Endothelial cell (in vitro differentiated cells): ENCODE measurements around the gene TFAP2D. TPM values are rescaled to one million over a fixed set of nuclear protein-coding genes. Genes with fewer than 3 reads are reported as not detected.

Experiments used
- DNase-seq: peaks from one replicate; pipeline ENCODE4 v3.0.0; 2021; ENCODE audit warnings: low spot score
- H3K27ac Mint-ChIP-seq: one replicate; pipeline ENCODE4 v1.8.0; 2021; ENCODE audit warnings: mixed read lengths, inconsistent platforms; ENCODE audit not compliant: unreplicated experiment
- H3K27me3 Mint-ChIP-seq: one replicate; pipeline ENCODE4 v1.8.0; 2021; ENCODE audit warnings: mild to moderate bottlenecking, moderate library complexity, mixed read lengths, inconsistent platforms; ENCODE audit not compliant: unreplicated experiment
- H3K36me3 Mint-ChIP-seq: one replicate; pipeline ENCODE4 v1.8.0; 2021; ENCODE audit warnings: mild to moderate bottlenecking, low read depth, mixed read lengths, inconsistent platforms; ENCODE audit not compliant: unreplicated experiment
- H3K4me1 Mint-ChIP-seq: one replicate; pipeline ENCODE4 v1.8.0; 2021; ENCODE audit warnings: mild to moderate bottlenecking, mixed read lengths, inconsistent platforms; ENCODE audit not compliant: unreplicated experiment
- H3K4me3 Mint-ChIP-seq: one replicate; pipeline ENCODE4 v1.8.0; 2021; ENCODE audit warnings: mild to moderate bottlenecking, mixed read lengths, inconsistent platforms; ENCODE audit not compliant: unreplicated experiment
- H3K9me3 Mint-ChIP-seq: one replicate; pipeline ENCODE4 v1.8.0; 2021; ENCODE audit warnings: mixed read lengths, inconsistent platforms; ENCODE audit not compliant: unreplicated experiment
- total RNA-seq: library from RNA; stranded (reverse); fragmentation: NEBNext Ultra II Directional; extraction: Animal tissue kit (Norgen Biotek cat#: 25700); gene quantifications from one replicate; pipeline ENCODE4 v1.2.1, GENCODE V29; 2021; ENCODE audit not compliant: unreplicated experiment
- TF ChIP-seq, protein P1 (sequence below): fragments of 200-600 bp; sonication (generic); IDR thresholded peaks from one replicate; pipeline ENCODE4 v1.5.0; 2021; ENCODE audit warnings: antibody characterized with exemption; ENCODE audit not compliant: unreplicated experiment

TFAP2D gene
- total RNA-seq, 1 donor from 2014 or later: 0.31 TPM

DNA sequence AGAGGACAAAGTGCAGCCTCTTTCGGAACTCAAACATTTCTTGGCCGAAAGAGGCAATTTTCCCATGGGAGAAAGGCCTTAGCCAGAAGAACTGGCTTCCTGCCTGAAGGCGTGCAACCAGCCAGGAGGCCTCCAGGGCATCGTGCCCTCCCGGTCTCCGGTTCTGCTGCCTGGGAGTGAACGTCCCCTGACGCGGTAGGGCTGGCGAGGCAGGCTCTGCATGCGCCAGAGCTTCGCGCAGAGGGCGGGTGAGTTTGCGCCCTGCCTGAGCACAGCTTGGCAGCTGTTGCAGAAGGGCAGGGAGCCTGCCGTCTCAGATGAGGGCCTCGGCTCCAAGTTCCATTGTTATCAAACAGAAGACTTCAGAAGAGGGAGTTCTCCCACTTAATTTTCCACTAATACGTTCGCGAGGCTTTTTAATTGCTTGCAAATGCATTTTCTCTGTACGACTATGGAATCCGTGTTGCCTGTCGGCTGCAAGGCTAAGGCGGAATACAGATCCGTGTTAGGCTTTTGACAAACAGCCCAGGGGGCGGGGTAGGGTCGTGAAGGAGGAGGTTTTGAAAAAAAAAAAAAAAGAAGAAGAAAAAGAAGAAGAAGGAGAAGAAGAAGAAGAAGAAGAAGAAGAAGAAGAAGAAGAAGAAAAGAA lies 5.5 kb upstream of the TFAP2D start:
- peak; percentile 32 for DNase-seq
- Mint-ChIP-seq H3K27me3 (peaks cover 25% of the 10 kb centered on the region), H3K27ac (no peak overlapping the region), H3K36me3 (no peaks in the 10 kb centered on the region), H3K4me1 (peaks cover 5% of the 10 kb centered on the region), H3K4me3 (no peak overlapping the region), H3K9me3 (no peaks in the 10 kb centered on the region)
- TF ChIP-seq, protein P1, sequence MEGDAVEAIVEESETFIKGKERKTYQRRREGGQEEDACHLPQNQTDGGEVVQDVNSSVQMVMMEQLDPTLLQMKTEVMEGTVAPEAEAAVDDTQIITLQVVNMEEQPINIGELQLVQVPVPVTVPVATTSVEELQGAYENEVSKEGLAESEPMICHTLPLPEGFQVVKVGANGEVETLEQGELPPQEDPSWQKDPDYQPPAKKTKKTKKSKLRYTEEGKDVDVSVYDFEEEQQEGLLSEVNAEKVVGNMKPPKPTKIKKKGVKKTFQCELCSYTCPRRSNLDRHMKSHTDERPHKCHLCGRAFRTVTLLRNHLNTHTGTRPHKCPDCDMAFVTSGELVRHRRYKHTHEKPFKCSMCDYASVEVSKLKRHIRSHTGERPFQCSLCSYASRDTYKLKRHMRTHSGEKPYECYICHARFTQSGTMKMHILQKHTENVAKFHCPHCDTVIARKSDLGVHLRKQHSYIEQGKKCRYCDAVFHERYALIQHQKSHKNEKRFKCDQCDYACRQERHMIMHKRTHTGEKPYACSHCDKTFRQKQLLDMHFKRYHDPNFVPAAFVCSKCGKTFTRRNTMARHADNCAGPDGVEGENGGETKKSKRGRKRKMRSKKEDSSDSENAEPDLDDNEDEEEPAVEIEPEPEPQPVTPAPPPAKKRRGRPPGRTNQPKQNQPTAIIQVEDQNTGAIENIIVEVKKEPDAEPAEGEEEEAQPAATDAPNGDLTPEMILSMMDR: no peak

DNA sequence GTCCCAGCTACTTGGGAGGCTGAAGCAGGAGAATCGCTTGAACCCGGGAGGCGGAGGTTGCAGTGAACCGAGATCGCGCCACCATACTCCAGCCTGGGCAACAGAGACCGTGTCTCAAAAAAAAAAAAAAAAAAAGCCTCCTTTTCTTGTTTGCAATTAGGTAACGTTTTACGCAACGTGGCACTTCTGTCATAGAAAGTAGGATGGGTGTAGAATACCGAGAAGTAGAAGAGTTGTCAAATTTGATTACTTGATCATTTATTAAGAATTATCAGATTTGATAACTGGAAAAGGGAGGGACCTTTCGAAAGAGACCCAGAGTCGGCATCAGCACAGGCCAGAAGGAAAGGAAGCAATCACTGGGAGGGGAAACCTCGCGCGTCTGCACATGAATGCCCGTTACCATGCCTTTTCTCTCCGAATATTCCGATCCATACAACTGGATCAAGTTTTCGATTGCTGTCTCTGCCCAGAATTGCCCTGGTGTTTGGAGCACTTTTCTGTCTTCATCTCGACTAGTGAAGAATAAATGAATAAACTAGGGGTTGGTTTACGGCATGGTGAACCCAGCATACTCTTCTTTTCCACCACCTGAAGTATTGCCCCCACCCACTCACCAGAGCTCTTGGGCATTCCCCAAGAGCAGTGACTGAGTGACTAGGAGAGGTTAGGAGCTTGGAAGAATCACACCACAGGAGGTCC lies 4.5 kb upstream of the TFAP2D start:
- H3K4me3 Mint-ChIP-seq: no peak overlapping the region
- H3K36me3 Mint-ChIP-seq: no peaks in the 10 kb centered on the region
- no peak for DNase-seq
- H3K9me3 Mint-ChIP-seq: no peaks in the 10 kb centered on the region
- peaks cover 5% of the 10 kb centered on the region for H3K4me1 Mint-ChIP-seq
- TF ChIP-seq, protein P1: no peak
- H3K27me3 Mint-ChIP-seq: peaks cover 25% of the 10 kb centered on the region
- no peak overlapping the region for H3K27ac Mint-ChIP-seq

DNA sequence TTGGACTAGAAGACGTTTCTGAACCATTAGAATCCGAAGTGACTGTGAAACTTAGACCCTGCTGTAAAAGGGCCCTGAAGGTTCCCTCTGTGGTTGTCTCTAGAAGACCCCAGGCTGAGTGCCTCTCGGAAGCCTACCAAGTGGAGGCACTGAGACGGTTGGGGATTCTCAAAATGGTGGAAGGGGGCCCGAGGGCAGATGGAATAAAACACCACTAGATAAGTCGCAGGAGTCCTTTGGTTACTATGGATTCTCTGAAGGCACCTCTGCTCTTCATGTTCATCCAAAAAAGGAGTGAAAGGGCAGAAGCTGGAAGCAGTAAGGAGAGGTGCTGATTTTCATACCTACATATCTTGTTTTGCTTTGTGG lies 4.0 kb upstream of the TFAP2D start:
- DNase-seq: no peak
- H3K27me3 Mint-ChIP-seq: peaks cover 29% of the 10 kb centered on the region
- peaks cover 9% of the 10 kb centered on the region for H3K4me1 Mint-ChIP-seq
- TF ChIP-seq, protein P1: no peak
- H3K4me3 Mint-ChIP-seq: no peak overlapping the region
- H3K36me3 Mint-ChIP-seq: no peaks in the 10 kb centered on the region
- no peak overlapping the region for H3K27ac Mint-ChIP-seq
- no peaks in the 10 kb centered on the region for H3K9me3 Mint-ChIP-seq

DNA sequence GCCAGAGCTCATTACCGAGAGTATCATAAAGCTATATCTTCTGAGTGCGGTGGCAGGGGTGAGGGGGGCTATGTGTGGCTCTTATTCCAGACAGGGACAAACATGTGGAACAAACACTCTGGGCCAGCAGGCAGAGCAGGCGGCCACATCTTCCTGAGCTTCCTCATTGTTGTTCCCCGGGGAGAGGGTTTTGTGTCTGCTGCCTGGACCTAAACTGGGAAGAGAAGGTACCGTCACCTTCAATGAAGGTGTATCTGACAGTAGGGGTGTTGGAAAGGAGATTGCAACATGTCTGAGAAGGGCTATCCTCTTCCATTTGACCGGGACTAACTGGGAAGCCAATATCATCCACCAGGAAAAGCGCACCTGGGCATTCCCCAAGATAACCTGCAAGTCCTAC lies 1.6 kb upstream of the TFAP2D start:
- no peak overlapping the region for H3K4me3 Mint-ChIP-seq
- H3K9me3 Mint-ChIP-seq: no peaks in the 10 kb centered on the region
- no peaks in the 10 kb centered on the region for H3K36me3 Mint-ChIP-seq
- TF ChIP-seq, protein P1: no peak
- DNase-seq: no peak
- peaks cover 38% of the 10 kb centered on the region for H3K27me3 Mint-ChIP-seq
- no peak overlapping the region for H3K27ac Mint-ChIP-seq
- peaks cover 27% of the 10 kb centered on the region for H3K4me1 Mint-ChIP-seq

DNA sequence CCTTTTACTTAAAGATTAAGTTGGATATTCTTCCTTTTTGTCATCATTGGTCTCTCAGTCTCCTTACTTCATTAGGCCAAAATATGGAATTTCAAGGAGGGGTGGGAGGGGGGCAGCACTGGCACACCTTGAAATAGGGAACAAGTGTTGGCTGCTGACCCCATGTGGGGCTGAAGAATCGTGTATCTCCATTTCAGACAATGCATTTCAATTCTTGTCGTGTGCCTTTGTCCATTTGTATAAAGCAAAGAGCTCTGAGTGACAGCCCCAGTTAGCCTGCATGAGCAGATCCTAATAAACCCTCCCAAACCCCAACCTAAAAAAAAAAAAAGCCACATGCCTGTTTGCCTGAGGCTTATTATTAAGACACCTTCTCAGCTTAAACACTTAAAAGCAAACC lies 1.0 kb upstream of the TFAP2D start:
- TF ChIP-seq, protein P1: no peak
- H3K9me3 Mint-ChIP-seq: no peaks in the 10 kb centered on the region
- peaks cover 27% of the 10 kb centered on the region for H3K4me1 Mint-ChIP-seq
- H3K27ac Mint-ChIP-seq: no peak overlapping the region
- no peaks in the 10 kb centered on the region for H3K36me3 Mint-ChIP-seq
- no peak overlapping the region for H3K4me3 Mint-ChIP-seq
- H3K27me3 Mint-ChIP-seq: peaks cover 38% of the 10 kb centered on the region
- DNase-seq: no peak
